A673 (cell line): ENCODE measurements around the gene ADAMTS12.

Experiments used
- EZH2 ChIP-seq: fragments of 200-600 bp; sonication (generic); IDR thresholded peaks from 2 replicates; pipeline ENCODE4 v1.6.1; 2017; ENCODE audit warnings: borderline replicate concordance, low read depth, mild to moderate bottlenecking, mixed read lengths, antibody characterized with exemption, low read length; ENCODE audit not compliant: poor library complexity, severe bottlenecking
- TF ChIP-seq, protein P1 (sequence below): fragments of 300-800, 200-600 bp; sonication (generic); conservative IDR thresholded peaks from 2 replicates; pipeline ENCODE4 v1.5.1; 2017; ENCODE audit warnings: low read depth, mild to moderate bottlenecking, antibody characterized with exemption, low read length, moderate library complexity, mixed read lengths

DNA sequence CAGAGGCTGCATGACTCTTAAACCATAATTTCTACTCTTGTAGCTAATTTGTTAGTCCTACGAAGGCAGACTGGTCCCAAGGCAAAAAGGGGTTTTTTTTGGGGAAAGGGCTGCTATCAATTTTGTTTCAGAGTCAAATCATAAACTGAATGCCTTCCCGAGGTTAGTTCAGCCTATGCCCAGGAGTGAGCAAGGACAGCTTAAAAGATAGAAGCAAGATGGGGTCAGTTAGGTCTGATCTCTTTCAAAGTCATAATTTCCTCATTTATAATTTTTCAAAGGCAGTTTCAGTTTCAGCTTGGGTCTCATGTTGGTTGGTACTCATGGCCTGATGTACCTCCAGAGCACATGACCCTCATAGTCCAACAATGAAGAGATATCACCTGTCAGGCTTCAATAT is 36.5 kb upstream of the ADAMTS12 start:
- TF ChIP-seq, protein P1, sequence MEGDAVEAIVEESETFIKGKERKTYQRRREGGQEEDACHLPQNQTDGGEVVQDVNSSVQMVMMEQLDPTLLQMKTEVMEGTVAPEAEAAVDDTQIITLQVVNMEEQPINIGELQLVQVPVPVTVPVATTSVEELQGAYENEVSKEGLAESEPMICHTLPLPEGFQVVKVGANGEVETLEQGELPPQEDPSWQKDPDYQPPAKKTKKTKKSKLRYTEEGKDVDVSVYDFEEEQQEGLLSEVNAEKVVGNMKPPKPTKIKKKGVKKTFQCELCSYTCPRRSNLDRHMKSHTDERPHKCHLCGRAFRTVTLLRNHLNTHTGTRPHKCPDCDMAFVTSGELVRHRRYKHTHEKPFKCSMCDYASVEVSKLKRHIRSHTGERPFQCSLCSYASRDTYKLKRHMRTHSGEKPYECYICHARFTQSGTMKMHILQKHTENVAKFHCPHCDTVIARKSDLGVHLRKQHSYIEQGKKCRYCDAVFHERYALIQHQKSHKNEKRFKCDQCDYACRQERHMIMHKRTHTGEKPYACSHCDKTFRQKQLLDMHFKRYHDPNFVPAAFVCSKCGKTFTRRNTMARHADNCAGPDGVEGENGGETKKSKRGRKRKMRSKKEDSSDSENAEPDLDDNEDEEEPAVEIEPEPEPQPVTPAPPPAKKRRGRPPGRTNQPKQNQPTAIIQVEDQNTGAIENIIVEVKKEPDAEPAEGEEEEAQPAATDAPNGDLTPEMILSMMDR: no peak
- no peak for TF ChIP-seq EZH2
